Kidney (tissue), 14 donors: Measurements from ENCODE around the gene CEBPE. TPM values are rescaled to one million over a fixed set of nuclear protein-coding genes. Genes with fewer than 3 reads are reported as not detected.

Experiments used
- DNase-seq, 5 donors: peaks; one replicate each; pipeline ENCODE4 v3.0.0-alpha.2; 2013 to 2020
- FAIRE-seq: peaks from 2 replicates; lab custom pipeline; 2012; peaks lifted over from hg19 to GRCh38; lab: Jason Lieb, UNC
- H3K27ac ChIP-seq, 2 donors: one replicate each; pipeline ENCODE4 v1.7.0; 2013; ENCODE audit warnings: low read depth in 2 of 2, low read length in 2 of 2, inconsistent platforms in 1 of 2
- H3K27me3 ChIP-seq: one replicate; pipeline ENCODE4 v1.7.1; 2013; ENCODE audit warnings: low read length, inconsistent platforms; ENCODE audit not compliant: control insufficient read depth, insufficient read depth
- H3K36me3 ChIP-seq, 3 donors: one replicate each; pipeline versions ENCODE4 v1.7.0 to v1.7.1; 2013; ENCODE audit warnings: low read length in 3 of 3, control low read depth in 1 of 3, inconsistent platforms in 1 of 3; ENCODE audit not compliant: insufficient read depth in 3 of 3, control insufficient read depth in 2 of 3
- H3K4me1 ChIP-seq, 3 donors: one replicate each; pipeline versions ENCODE4 v1.7.0 to v1.7.1; 2013; ENCODE audit warnings: low read length in 3 of 3, inconsistent platforms in 1 of 3, low read depth in 1 of 3; ENCODE audit not compliant: control insufficient read depth in 2 of 3, insufficient read depth in 2 of 3
- H3K4me3 ChIP-seq, 3 donors: one replicate each; pipeline versions ENCODE4 v1.7.0 to v1.8.1; 2013; ENCODE audit warnings: low read length in 3 of 3, control low read depth in 1 of 3, inconsistent platforms in 1 of 3
- H3K9ac ChIP-seq, 3 donors: one replicate each; pipeline versions ENCODE4 v1.7.0 to v1.7.1; 2013; ENCODE audit warnings: low read length in 3 of 3, control low read depth in 1 of 3, inconsistent platforms in 1 of 3
- H3K9me3 ChIP-seq, 3 donors: one replicate each; pipeline versions ENCODE4 v1.7.0 to v1.7.1; 2013; ENCODE audit warnings: low read length in 3 of 3, control low read depth in 1 of 3, inconsistent platforms in 1 of 3; ENCODE audit not compliant: control insufficient read depth in 2 of 3, insufficient read depth in 1 of 3
- intact Hi-C: fragments of 100-400 bp; cut with DNase I; formaldehyde crosslinking; loops from one replicate; pipeline ENCODE4 v1.11.1; 2022
- polyA plus RNA-seq: library from polyadenylated mRNA; stranded (reverse); fragments of 350-450 nt; fragmentation: Illumina TruSeq; extraction: RNeasy Lipid Tissue Mini Kit (QIAGEN cat#74804); gene quantifications from one replicate; pipeline ENCODE4 v1.2.3, GENCODE V29; 2014; ENCODE audit warnings: low read depth, low replicate concordance; ENCODE audit not compliant: insufficient read depth
- total RNA-seq: library from RNA; stranded (reverse); fragmentation: NEBNext Ultra II Directional; extraction: Animal tissue kit (Norgen Biotek cat#: 25700); gene quantifications from one replicate; pipeline ENCODE4 v1.2.1, GENCODE V29; 2021
- TF ChIP-seq, protein P1 (sequence below): IDR thresholded peaks from 3 replicates; pipeline ENCODE4 v1.5.1; 2012; ENCODE audit warnings: mild to moderate bottlenecking, moderate library complexity, borderline replicate concordance; ENCODE audit not compliant: insufficient read depth; ENCODE audit errors: extremely low read depth
- donor health status: control.
- donor health status: control.
- donor health status: control.
- donor health status: control.
- donor health status: control.
- donor health status: DM: yes; HTN: yes; CAD: no.
- donor health status: Normal renal cell carcinoma (clear cell type).

CEBPE gene
- total and polyA plus RNA-seq, 2 donors from 2014 or later, result not detected

DNA sequence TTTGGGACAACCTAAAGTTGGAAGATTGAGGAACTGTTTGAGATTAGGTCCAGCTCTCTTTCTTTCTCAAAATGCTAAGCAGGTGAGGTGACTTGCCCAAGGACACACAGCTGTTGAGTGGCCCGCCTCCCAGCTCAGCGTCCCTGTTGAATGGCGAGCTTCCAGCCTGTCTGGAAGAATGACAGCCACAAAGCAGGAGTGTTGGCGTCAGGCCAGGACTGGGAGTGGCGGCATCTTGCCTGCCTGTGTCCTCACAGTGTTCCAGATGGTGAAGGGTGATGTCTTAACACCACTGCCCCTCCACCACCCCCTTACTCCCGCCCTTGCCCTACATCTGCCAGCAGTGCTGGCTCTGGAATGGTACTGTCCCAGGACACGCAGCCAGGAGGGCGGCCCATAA lies 4.4 kb upstream of the CEBPE start:
- Histone ChIP-seq H3K27ac (peak overlapping the region in 1 of 2 donors; percentile 23), H3K9ac (no peak overlapping the region), H3K36me3 (peaks cover 0 to 16% (median 8%) of the 10 kb centered on the region in 3 donors), H3K27me3 (no peaks in the 10 kb centered on the region), H3K4me3 (no peak overlapping the region), H3K4me1 (peaks cover 5 to 8% (median 5%) of the 10 kb centered on the region in 3 donors), H3K9me3 (no peaks in the 10 kb centered on the region)
- TF ChIP-seq, protein P1, sequence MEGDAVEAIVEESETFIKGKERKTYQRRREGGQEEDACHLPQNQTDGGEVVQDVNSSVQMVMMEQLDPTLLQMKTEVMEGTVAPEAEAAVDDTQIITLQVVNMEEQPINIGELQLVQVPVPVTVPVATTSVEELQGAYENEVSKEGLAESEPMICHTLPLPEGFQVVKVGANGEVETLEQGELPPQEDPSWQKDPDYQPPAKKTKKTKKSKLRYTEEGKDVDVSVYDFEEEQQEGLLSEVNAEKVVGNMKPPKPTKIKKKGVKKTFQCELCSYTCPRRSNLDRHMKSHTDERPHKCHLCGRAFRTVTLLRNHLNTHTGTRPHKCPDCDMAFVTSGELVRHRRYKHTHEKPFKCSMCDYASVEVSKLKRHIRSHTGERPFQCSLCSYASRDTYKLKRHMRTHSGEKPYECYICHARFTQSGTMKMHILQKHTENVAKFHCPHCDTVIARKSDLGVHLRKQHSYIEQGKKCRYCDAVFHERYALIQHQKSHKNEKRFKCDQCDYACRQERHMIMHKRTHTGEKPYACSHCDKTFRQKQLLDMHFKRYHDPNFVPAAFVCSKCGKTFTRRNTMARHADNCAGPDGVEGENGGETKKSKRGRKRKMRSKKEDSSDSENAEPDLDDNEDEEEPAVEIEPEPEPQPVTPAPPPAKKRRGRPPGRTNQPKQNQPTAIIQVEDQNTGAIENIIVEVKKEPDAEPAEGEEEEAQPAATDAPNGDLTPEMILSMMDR, result no peak
- intact Hi-C loops, result loop anchor here (5.0 kb wide), 1 partner anchor 64 kb away; no protein-coding TSS in a partner anchor
- no peak for FAIRE-seq
- peak in 3 of 5 donors; percentile 39 to 76 (median 61) for DNase-seq

DNA sequence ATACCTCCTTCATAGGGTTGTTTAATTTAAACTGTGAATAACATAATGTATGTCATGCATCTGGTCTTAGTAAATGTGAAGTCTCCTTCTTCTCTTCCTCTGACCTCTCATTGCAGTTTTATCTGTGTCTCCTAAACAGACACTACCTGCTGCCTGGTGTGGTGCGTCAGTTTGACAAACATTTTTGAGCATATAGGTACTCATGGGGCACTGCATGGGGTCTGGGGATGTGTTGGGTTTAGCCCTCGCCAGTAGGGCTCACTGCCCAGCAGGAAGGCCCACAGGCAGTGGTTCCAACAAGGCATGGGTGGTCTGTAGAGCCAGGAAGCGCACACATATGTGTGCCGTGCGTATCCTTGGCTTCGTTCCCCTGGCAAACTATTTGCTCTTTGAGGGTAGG lies 3.0 kb upstream of the CEBPE start:
- H3K27ac ChIP-seq, result peak overlapping the region in 1 of 2 donors; percentile 56
- H3K9ac ChIP-seq, result peak overlapping the region in 1 of 3 donors; percentile 15
- FAIRE-seq (no peak), DNase-seq (peak in 1 of 5 donors; percentile 31)
- H3K9me3 ChIP-seq, result no peaks in the 10 kb centered on the region
- H3K27me3 ChIP-seq, result no peaks in the 10 kb centered on the region
- peaks cover 5 to 8% (median 5%) of the 10 kb centered on the region in 3 donors for H3K4me1 ChIP-seq
- TF ChIP-seq, protein P1, result no peak
- intact Hi-C loops, result loop anchor here (5.0 kb wide), 1 partner anchor 65 kb away; no protein-coding TSS in a partner anchor
- H3K4me3 ChIP-seq, result no peak overlapping the region
- peaks cover 0 to 4% (median 0%) of the 10 kb centered on the region in 3 donors for H3K36me3 ChIP-seq

DNA sequence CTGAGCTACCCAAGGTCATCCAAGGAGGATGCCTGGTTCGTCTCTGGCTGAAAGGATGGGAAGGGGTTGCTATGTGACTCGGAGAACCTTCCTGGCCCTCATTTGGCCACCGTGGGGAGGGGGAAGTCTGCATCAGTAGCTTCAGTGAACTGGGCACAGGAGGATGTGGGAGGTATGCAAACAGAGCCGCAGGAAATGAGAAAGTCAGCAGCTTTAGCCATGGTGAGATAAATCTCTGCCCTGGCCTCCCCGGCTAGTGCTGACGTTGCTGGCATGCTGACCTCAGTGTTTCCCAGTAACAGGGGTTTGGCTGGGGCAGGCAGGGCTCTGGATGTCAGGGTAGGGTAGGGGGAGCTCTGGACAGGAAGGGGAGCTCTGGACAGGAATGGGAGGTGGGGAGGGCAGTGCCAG lies 2.3 kb upstream of the CEBPE start:
- no peak overlapping the region for H3K4me3 ChIP-seq
- H3K36me3 ChIP-seq, result no peaks in the 10 kb centered on the region
- peaks cover 5 to 8% (median 5%) of the 10 kb centered on the region in 3 donors for H3K4me1 ChIP-seq
- peak overlapping the region; percentile 38 to 56 for H3K27ac ChIP-seq
- TF ChIP-seq, protein P1, result no peak
- no peaks in the 10 kb centered on the region for H3K9me3 ChIP-seq
- DNase-seq (peak; percentile 70 to 92 (median 89)), FAIRE-seq (no peak)
- intact Hi-C loops, result loop anchor here (5.0 kb wide), 1 partner anchor 66 kb away; no protein-coding TSS in a partner anchor
- H3K9ac ChIP-seq, result peak overlapping the region in 1 of 3 donors; percentile 37
- H3K27me3 ChIP-seq, result no peaks in the 10 kb centered on the region
